BJ (cell line): Measurements from ENCODE around the gene CCDC102B. TPM values are rescaled to one million over a fixed set of nuclear protein-coding genes. Genes with fewer than 3 reads are reported as not detected.

Experiments used
- CTCF ChIA-PET: fragments of 350-600 bp; formaldehyde crosslinking; extraction: SDS; loops from one replicate; lab custom pipeline; 2021; ENCODE audit warnings: antibody characterized with exemption, inconsistent platforms; lab: Yijun Ruan, JAX
- POLR2A ChIA-PET: fragments of 300-600 bp; sonication (Branson Sonifier 250); formaldehyde crosslinking; extraction: SDS; loops from one replicate; lab custom pipeline; 2021; ENCODE audit warnings: antibody characterized with exemption; lab: Charles Lee
- DNase-seq: peaks from one replicate; pipeline ENCODE4 v3.0.0-alpha.2; 2011; ENCODE audit warnings: low read depth
- H3K27me3 ChIP-seq: 2 replicates; pipeline ENCODE4 v1.6.0; 2011; ENCODE audit warnings: low read length; ENCODE audit not compliant: control insufficient read depth, insufficient read depth
- H3K36me3 ChIP-seq: 2 replicates; pipeline ENCODE4 v1.5.1; 2011; ENCODE audit warnings: low read length; ENCODE audit not compliant: control insufficient read depth, insufficient read depth
- H3K4me3 ChIP-seq: 2 replicates; pipeline ENCODE4 v1.5.1; 2011; ENCODE audit warnings: low read depth, mild to moderate bottlenecking, control low read depth, low read length
- CTCF ChIP-seq: IDR thresholded peaks from 2 replicates; pipeline ENCODE4 v1.5.1; 2011; ENCODE audit warnings: low read depth, mild to moderate bottlenecking, control low read depth, inconsistent platforms, low read length, moderate library complexity; ENCODE audit not compliant: insufficient read depth
- polyA plus RNA-seq: library from polyadenylated mRNA; depleted of rRNA; stranded (reverse); fragments of >200 nt; gene quantifications from 2 replicates; pipeline ENCODE4 v1.2.3, GENCODE V29; 2011

Gene CCDC102B
- polyA plus RNA-seq, 1 experiment = 2.8 TPM

- Histone ChIP-seq H3K36me3 (no peaks in the 10 kb centered on the region), H3K27me3 (no peaks in the 10 kb centered on the region), H3K4me3 (no peak overlapping the region)
- POLR2A ChIA-PET = interaction anchor here (0.7 kb wide), 1 partner anchor 1089 kb away, joined by 4 read pairs; no protein-coding TSS in a partner anchor
- no peak for TF ChIP-seq CTCF
- peak; percentile 91 for DNase-seq
- CTCF ChIA-PET = interaction anchor here (1.0 kb wide), 1 partner anchor 10 kb away, joined by 3 read pairs; no protein-coding TSS in a partner anchor
Observed at GRCh38 chr18:68837665-68838451, 40.0 kb downstream of the CCDC102B start.

GRCh38 chr18:68839701-68840100, 41.8 kb downstream of the CCDC102B start:
- no peak for DNase-seq
- no peak for TF ChIP-seq CTCF
- H3K4me3 ChIP-seq = no peak overlapping the region
- H3K36me3 ChIP-seq = no peaks in the 10 kb centered on the region
- ChIA-PET CTCF (no interaction called here), POLR2A (no interaction called here)
- H3K27me3 ChIP-seq = no peaks in the 10 kb centered on the region

GRCh38 chr18:68840554-68841263, 42.8 kb downstream of the CCDC102B start:
- peak; percentile 85 for DNase-seq
- POLR2A ChIA-PET = no interaction called here

GRCh38 chr18:68841301-68841700, 43.4 kb downstream of the CCDC102B start:
- no peak for TF ChIP-seq CTCF
- H3K27me3 ChIP-seq = no peaks in the 10 kb centered on the region
- no peak overlapping the region for H3K4me3 ChIP-seq
- ChIA-PET POLR2A (no interaction called here), CTCF (interaction anchor here (0.6 kb wide), 1 partner anchor 86 kb away, joined by 3 read pairs; no protein-coding TSS in a partner anchor)
- no peak for DNase-seq
- H3K36me3 ChIP-seq = no peaks in the 10 kb centered on the region

More at GRCh38 chr18:68840554-68841263, 42.8 kb downstream of the CCDC102B start:
- Histone ChIP-seq H3K36me3 (no peaks in the 10 kb centered on the region), H3K27me3 (no peaks in the 10 kb centered on the region), H3K4me3 (no peak overlapping the region)
- CTCF ChIA-PET = no interaction called here
- no peak for TF ChIP-seq CTCF

- ChIA-PET POLR2A (no interaction called here), CTCF (interaction anchor here (1.2 kb wide), 1 partner anchor 128 kb away, joined by 3 read pairs; the partner anchor contains the start of gene TMX3)
- Histone ChIP-seq H3K36me3 (no peaks in the 10 kb centered on the region), H3K27me3 (no peaks in the 10 kb centered on the region), H3K4me3 (no peak overlapping the region)
- no peak for TF ChIP-seq CTCF
- DNase-seq = no peak
Observed at GRCh38 chr18:68842951-68843350, 45.1 kb downstream of the CCDC102B start.
